AG04449 (cell line): ENCODE results near the gene IQGAP2.

Source experiments
- CTCF ChIA-PET: fragments of 350-600 bp; formaldehyde crosslinking; extraction: SDS; loops from one replicate; lab custom pipeline; 2021; ENCODE audit warnings: antibody characterized with exemption; lab: Yijun Ruan, JAX
- POLR2A ChIA-PET: fragments of 400-600, 350-600 bp; formaldehyde crosslinking; extraction: SDS; loops from one replicate; lab custom pipeline; 2020; ENCODE audit warnings: antibody characterized with exemption, inconsistent platforms; lab: Yijun Ruan, JAX
- DNase-seq: peaks from one replicate; pipeline ENCODE4 v3.0.0-alpha.2; 2010; ENCODE audit warnings: low read depth, low spot score
- H3K4me3 ChIP-seq: 2 replicates; pipeline ENCODE4 v1.5.1; 2011; ENCODE audit warnings: low read depth, mild to moderate bottlenecking, control low read depth, low read length
- CTCF ChIP-seq: IDR thresholded peaks from one replicate; pipeline ENCODE4 v1.5.1; 2011; ENCODE audit warnings: mild to moderate bottlenecking, moderate library complexity, low read length, control low read depth, inconsistent platforms; ENCODE audit not compliant: insufficient read depth; ENCODE audit errors: missing control alignments

IQGAP2 gene

DNA sequence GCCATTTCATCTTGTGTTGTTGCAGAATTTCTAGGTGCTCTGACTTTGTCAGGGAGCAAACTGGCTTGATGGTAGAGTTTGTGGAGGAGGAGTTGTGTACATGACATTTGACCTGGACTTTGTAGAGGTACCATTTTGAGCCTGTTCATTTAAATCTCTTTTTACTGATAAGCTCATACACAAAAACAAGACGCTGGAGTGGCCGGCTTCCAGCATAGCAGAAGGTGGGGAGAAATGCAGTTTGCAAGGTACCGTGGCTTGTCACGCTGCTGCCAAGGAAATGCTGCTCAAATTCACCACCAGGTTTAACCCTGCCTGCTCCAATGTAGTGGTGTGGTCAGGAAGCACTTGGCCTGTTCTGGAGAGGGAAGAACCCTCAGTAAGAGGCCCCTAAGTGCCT lies 18.9 kb upstream of the IQGAP2 start:
- DNase-seq: no peak
- ChIA-PET POLR2A (no interaction called here), CTCF (no interaction called here)
- H3K4me3 ChIP-seq: no peak overlapping the region
- no peak for TF ChIP-seq CTCF

DNA sequence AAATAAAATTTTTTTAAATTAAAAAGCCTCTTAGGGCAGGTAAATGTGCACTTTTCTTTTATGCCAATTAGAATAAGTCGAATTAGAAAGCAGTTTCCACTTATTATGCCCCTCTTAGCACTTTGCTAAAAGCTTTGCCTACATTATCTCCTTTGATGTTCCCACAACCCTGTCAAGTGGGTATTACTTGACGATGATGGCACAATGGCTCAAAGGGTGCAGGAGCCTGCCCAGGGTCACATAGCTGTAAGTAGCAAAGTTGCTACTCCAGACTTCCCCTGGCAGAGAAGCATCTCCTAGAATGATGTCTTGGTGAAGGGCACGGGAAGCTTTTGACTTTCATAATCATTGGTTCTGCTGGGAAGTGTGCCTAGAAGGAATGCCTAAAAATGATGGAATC lies 18.4 kb upstream of the IQGAP2 start:
- no peak for DNase-seq
- TF ChIP-seq CTCF: no peak
- ChIA-PET CTCF (no interaction called here), POLR2A (no interaction called here)
- H3K4me3 ChIP-seq: no peak overlapping the region

GRCh38 chr5:76385540-76385939 lies 17.5 kb upstream of the IQGAP2 start:
- POLR2A ChIA-PET: no interaction called here
- no peak for DNase-seq
- no peak overlapping the region for H3K4me3 ChIP-seq
- CTCF ChIA-PET: no interaction called here
- no peak for TF ChIP-seq CTCF

GRCh38 chr5:76386360-76386759 lies 16.7 kb upstream of the IQGAP2 start:
- ChIA-PET POLR2A (no interaction called here), CTCF (no interaction called here)
- DNase-seq: no peak
- no peak overlapping the region for H3K4me3 ChIP-seq
- no peak for TF ChIP-seq CTCF

DNA sequence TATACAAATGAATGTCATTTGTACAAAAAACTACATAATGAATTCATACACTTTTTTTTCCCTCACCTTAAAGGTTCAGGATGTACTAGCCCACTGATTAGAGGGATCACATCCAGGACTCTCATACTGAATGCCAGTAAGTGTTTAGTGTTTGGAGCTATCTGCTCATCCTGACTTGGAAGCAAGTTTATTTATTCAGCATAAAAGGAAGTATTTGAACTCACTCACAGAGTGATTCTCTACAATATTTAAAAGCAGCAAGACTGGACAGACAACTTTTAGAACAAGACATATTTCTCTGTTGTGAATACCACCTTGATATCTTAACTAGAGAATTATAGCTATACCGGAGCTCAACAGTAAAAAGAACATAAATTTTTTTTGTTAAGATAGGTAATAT lies 14.8 kb upstream of the IQGAP2 start:
- TF ChIP-seq CTCF: no peak
- no peak overlapping the region for H3K4me3 ChIP-seq
- no peak for DNase-seq
- ChIA-PET POLR2A (no interaction called here), CTCF (no interaction called here)

GRCh38 chr5:76388791-76389512 lies 14.1 kb upstream of the IQGAP2 start:
- TF ChIP-seq CTCF: no peak
- DNase-seq: no peak
- no peak overlapping the region for H3K4me3 ChIP-seq
- ChIA-PET CTCF (no interaction called here), POLR2A (no interaction called here)
